ENCODE data around the gene CNTFR. TPM values are rescaled to one million over a fixed set of nuclear protein-coding genes. Genes with fewer than 3 reads are reported as not detected.

The CNTFR gene
- total RNA-seq, 1 donor from 2014 or later, result not detected

DNA sequence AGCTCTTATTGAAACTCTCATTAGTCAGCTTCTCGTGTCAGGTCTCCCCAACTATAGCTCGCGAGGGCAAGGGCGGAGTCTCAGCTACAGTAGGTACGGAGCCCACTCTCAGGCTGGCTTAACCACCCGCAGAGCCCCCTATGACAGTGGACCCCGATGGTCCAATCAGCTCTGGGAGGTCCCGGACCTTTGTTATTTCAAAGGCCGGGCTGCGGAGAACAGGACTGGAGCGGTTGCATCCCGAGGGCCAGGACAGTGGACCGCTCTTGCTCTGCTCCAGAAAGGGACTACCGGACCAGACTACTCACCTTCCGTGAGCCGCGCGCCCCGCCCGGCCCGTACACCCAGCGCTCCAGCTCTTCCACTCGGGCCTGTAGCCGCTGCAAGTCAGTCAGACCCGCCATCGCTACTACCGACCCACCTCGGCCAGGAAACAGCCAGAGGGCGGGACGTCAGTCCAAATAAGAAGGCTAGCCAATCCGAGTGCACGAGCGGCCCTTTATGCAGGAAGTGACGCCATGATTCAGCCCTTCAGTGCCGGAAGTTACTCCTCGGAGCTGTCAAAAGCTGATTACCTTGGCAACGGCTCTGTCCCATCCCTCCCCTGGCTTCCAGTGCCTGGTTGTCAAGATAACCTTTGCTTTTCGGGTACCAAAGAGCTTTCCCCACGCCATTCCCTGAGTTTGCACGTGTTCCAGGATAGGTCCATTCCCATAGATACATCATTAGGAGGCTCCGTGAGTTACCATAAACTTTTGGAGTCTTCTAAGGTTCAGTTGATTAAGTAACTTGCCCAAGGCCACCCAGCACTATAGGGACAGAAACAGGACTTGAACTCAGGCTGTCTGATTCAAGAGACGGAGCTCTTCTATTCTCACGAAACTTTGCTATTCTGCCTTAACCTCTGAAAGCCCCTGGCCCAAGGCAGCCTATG lies 30.8 kb upstream of the CNTFR start, which contains the start of gene DCTN3:
TSS of gene DCTN3 (minus strand) at position 435 of the 934 bp plus-strand sequence. CDS start at position 404, 31 bp downstream.
- peak; percentile 67 for DNase-seq (ENCODE audit: extremely low read depth, low read depth, low spot score)

DNA sequence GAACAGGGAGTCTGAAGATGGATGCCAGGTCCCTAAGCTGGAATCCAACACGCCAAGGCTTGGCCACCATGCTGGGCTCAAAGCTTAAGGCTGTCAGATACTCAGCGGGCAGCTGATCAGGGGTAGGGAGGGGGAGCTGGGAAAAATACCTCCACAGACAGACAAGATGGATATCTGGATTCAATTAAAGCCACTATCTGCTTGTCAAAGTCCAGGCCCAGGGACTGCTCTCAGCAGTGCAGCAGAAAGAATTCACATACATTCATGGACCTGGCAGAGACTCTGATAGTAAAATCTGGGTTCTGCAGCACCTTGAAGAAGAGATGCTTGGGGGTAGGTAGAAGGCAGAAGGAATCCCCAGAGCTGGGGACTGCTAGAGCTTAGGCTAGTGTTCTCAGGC lies 25.6 kb upstream of the CNTFR start:
- DNase-seq (ENCODE audit: extremely low read depth, low read depth, low spot score), result no peak

DNA sequence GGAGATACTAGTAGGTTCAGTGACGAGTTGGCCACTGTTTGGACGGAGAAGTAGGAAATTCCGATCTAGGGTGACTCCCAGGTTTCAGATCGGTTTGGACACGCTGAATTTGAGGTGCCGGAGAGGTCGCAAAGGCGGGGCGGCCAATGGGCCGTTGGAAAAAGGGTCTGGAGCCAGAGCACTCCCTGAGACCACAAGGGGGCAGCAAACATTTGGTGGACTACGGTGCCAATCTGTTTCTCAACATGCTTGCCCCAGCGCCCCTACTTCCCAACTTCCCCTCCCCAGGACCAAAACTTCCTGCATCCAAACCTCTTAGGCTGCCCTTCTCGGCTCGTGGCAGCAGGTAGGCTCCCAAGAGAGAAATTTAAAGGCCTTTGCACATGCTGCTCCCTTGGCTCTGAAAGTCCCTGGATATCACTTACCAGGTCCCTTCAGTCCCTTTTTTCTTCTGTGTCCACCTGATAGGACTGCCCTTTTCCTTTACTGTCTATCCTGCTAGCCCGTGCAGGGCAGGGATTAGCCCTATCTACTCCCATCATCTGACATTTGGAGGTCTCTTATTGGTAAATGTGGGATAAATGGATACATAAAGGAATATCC lies 23.4 kb upstream of the CNTFR start:
- DNase-seq (ENCODE audit: extremely low read depth, low read depth, low spot score), result no peak

DNA sequence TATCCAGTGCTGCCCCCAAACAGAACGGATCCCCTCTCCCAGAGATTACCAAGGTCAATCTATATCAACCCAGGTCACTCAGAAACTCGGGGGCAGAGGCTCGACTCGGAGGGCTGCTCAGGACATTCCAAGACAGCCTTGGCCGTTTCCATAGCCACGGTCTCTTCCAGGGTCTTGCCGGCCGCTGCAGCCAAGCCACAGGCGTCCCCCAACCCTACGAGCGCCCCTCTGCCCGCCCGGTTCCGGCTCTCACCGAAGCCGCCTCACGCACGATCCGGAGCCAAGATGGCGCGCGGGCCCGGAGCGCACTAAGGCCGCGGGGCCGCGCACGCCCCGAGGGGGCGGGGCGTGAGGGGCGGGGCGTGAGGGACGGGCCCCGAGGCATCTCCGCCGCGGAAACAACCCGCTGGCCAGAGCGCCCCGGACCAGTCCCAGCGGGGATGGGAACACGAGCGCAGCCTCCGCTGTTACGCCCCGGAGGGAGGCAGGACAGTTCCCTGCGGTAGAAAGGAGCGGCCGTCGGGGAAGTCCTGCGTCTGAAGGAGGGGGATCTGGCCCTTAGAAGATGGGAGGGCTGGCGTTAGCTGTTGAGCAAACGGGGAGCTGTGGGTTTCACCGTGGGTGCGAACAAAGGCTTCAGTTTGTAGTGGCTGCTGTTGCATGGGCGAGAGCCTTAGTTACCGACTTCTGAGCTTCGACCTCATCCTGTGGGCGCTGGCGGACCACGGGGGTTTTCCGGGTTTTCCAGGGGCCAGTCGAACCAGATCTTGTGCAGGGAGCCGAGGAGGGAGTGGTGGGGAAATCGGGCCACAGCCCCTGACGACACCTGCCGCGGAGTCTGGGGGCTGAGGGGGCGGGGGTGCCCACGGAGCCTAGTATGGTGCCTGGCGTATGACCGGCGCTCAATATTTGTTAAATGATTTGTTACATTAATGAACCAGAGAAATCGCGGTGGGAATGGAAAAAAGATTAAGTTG lies 22.6 kb upstream of the CNTFR start, which contains the start of gene RPP25L:
TSS of gene RPP25L (minus strand) at position 287 of the 977 bp plus-strand sequence. CDS start 801 bp downstream, outside the sequence.
- DNase-seq (ENCODE audit: extremely low read depth, low read depth, low spot score), result no peak

DNA sequence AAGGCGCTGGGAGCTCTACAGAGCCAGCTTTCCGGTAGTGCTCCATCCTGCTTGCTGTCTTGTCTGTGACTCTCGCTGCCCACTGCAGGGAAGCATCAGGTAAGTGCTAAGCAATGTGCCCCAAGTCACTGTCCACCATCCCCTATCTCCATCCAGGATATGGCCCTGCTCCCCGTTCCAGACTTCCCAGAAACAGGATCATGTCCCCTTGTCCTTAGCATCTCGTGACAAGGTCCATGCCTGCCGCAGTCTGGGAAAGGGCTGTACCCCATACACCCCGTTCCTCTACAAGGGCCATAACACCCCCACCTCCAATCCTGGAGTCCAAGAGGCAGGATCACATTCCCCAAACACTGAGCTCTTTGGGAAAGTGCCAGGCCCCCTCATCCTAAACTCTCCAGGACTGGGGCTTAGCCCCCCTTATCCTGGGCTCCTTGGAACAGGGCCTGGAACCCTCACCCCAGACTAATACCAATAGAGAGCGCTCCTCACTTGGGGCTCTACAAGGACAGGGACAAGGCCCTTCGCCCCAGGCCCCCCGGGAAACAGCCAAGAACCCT lies 21.8 kb upstream of the CNTFR start:
- no peak for DNase-seq (ENCODE audit: extremely low read depth, low read depth, low spot score)

DNA sequence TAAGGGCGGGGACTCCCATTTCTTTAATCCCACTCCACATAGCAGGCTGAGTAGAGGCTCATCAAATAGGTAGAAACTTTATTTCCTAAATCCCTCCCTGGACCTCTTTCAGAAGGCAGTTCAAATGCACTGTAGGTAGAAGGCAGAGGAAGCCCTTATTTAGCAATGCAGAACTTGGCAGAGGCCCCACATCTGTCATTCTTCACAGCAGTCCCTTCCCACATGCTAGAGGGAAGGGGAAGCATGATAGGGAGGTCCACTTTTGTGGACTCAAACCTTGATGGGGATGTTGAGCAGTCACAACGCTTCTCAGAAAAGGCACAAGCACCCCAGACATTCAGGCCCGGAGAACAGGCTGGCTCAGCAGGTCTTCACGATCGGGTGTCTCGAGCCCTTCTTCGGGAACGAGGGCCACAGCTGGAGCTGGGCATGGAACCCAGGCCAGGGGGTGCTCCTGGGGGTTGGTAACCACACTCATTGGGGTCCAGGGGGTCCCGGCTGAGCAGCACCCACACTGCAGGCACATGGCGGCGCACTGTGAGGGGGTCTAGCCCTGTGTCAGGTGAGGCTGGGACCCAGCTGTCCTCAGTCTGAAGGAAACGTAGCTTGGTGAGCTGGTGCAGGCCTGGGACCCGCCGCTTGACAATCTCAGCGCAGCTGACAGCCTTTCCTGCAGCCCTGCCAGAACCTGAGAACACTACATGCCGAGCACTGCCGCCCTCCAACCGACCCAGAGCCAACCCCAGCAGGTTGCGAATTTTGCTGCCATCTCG lies 21.1 kb upstream of the CNTFR start:
- no peak for DNase-seq (ENCODE audit: extremely low read depth, low read depth, low spot score)

DNA sequence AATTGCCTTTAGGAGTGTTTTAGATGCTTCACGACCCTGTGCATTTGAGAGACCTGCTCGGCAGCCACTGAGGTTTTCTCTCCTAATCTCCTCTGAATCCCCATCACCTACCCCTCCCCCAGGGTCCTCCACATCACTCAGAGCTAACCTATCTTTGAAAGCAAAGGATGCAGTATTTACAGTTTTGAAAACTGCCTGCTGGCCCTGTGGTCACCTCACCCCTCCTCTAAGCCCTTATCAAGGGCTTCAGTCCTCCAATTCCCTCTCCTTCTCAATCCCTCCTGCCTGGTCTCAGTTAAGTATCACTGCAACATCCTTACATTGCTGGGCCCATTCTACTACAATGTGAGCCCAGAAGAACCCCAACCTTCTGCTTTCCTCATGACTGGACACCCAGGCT lies 17.8 kb upstream of the CNTFR start:
- DNase-seq (ENCODE audit: extremely low read depth, low read depth, low spot score), result no peak

DNA sequence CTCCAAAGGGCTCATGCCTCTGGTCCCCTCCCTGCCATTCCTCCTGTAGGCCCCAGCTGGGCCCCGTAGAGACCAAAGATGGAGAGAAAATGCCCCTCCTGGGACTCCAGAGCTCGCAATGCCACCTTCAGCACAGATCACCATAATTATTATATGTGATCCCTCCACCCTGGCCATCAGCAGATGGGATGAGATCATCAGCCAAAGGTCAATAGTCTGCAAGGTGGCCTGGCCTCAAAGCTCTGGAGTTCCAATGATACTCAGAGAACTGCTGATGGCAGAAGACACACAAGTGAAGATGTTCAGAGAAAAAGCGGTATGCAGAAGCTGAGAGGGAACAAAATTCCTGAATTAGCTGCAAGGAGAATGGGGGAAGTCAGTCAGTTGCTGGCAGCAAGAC lies 17.4 kb upstream of the CNTFR start:
- DNase-seq (ENCODE audit: extremely low read depth, low read depth, low spot score), result no peak

DNA sequence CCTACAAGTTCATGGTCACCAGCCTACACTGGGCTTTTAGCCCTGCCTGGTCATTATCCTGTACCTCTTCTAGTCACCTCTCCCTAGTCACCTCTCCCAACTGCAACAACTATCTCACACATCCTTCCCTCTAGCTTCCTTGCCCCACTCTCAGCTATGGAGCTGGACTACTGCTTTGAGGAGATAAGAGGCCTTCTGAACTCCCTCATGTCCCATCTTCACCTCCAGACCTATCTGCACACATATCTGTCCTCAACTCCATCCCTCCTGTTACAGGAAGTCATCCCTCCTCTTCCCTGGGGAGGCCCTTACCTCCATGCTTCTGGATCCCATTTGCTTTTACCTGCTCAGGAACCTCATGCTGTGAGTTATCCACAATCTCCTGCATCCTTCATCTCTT lies 16.7 kb upstream of the CNTFR start:
- DNase-seq (ENCODE audit: extremely low read depth, low read depth, low spot score), result no peak

DNA sequence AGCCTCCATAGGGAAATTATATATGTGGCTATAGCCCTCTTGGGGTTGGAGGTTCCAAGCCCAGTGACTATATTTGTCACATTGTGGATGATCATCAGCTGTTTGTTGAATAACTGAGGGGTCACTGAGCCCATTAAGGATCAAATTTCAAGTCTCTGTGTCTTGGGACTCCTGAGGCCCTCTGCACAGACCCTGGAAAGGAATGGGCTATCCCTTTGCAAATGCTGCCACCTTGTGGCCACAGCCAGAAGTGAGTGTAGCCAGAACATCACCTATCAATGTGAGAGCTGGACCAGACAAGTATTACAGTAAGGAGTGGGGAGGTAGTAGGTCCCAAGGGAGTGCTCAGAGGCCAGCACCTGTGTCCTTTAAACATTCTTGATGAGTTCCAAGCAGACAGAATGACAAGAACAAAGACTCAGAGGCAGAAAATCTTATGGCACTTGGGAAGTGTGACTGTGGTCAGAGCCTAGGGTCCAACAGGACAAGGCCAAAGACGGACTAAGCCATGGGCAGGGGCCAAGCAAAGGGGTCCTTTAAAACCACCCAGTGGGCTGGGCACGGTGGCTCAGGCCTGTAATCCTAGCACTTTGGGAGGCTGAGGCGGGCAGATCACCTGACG lies 14.2 kb upstream of the CNTFR start:
- peak; percentile 31 for DNase-seq (ENCODE audit: extremely low read depth, low read depth, low spot score)

DNA sequence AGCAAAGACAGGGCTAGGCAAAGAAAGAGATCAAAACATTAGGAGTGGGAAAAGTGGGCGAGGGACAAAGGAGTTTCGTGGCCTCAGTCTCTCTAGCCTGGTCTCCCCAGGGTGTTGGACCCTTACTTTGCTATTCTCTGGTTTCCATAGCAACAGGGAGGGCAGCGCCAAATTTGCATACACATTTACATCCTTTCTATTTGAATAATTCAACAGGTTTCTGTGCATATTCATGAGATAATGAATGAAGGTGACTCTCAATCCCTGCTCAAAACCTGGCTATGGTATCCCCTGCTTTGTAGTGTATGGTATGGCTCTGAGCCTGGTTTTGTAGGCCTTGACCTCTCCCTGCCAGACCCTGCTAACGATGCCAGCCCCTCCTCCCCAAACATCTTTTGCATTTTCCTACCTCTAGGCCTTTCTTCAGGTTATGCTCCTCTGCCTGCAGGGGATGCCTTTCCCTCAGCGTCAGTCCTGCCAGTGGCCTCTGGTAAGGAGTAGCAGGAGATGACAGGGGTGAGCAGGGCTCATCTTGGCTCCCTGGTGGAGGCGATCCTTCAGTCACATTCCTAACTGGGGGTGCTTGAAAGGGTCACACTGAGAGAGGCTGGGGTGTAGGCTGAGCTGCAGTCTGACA lies 12.5 kb upstream of the CNTFR start:
- DNase-seq (ENCODE audit: extremely low read depth, low read depth, low spot score), result no peak

DNA sequence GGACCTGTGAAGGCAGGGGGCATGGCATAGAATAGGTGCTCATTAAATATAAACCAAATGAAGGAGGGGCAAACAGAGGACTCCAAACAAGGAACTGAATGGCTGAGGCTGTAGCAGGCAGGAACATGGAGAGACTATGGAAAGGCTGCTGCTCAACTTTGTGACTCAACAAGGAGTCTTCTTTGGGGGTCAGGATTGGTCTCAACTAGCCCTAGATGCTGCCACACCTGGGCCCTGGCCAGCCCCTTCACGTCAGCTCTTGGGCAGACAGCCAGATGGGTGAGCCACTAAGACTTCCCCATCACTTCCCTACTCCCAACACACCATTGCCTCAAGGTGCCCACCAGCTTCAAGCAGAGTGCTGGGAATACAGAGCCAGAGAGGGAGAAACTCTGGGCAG lies 11.4 kb upstream of the CNTFR start:
- no peak for DNase-seq (ENCODE audit: extremely low read depth, low read depth, low spot score)

DNA sequence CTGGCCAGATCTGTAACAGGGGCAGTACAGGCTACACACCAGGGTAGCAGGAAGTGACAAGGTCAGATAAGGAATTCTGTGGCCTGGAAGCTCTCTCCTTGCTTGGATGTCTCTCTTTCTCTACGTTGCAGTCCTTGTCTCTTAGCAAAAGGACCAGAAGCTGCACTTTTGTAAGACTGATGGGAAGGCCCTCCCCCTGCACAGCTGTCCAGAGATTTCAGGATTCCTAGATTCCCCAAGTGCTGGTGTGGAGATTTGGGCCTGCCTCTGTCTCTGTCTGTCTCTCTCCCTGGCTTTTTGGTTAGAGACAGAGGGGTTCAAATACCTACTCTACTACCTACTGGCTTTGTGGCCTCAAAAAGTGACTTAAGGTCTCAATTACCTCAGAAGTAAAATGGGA lies 10.0 kb upstream of the CNTFR start:
- no peak for DNase-seq (ENCODE audit: extremely low read depth, low read depth, low spot score)

DNA sequence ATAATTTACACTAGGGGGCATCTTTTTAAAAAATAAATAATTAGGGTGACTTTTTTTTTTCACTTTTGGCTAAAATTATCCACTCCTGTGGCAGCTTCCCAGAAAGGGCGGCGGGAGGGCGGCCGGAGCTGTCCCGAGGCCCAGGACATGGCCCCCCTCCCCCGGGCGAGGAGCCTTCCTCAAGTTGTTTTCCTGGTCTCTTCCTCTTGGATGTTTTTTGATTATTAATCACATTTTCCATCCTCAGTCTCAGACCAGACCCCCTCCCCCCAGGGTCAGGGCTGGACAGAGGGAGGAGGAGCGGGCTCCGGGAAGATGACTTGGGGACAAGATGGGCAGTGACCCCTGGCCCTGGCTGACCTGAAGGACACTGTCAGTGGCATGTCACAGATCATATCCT lies 4.7 kb upstream of the CNTFR start:
- DNase-seq (ENCODE audit: extremely low read depth, low read depth, low spot score), result no peak

DNA sequence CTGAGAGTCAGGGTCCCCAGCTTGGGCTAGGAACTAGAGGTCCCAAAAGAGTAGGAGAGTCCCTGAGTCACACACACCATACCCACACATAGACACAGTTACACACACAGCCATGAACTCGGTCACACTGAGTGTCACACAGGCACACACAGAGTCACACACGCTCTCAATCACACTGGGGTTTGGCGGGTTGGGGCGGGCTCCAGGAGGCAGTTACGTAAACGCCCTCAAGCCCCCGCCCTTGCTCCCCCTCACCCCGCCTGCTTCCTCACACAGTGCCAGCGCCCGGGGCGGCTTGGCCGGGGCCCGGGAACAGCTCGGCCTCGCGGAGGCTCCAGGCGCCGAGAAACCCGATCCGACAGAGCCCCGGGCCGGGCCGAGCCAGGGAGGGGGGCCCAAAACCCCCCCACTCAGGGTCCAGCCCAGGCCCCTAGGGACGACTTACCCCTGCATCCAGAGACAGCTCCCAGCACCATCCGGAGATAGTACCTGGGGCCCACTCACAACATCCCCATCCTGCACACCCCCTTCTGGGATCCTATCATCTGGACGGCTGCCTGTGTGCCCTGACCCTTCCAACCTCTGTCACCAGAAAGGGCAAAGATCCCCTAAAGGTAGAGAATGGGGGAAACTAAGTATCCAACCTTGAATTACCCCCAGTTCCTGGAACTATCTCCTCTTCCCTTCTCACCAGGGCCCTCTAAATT lies 3.5 kb upstream of the CNTFR start:
- DNase-seq (ENCODE audit: extremely low read depth, low read depth, low spot score), result no peak

DNA sequence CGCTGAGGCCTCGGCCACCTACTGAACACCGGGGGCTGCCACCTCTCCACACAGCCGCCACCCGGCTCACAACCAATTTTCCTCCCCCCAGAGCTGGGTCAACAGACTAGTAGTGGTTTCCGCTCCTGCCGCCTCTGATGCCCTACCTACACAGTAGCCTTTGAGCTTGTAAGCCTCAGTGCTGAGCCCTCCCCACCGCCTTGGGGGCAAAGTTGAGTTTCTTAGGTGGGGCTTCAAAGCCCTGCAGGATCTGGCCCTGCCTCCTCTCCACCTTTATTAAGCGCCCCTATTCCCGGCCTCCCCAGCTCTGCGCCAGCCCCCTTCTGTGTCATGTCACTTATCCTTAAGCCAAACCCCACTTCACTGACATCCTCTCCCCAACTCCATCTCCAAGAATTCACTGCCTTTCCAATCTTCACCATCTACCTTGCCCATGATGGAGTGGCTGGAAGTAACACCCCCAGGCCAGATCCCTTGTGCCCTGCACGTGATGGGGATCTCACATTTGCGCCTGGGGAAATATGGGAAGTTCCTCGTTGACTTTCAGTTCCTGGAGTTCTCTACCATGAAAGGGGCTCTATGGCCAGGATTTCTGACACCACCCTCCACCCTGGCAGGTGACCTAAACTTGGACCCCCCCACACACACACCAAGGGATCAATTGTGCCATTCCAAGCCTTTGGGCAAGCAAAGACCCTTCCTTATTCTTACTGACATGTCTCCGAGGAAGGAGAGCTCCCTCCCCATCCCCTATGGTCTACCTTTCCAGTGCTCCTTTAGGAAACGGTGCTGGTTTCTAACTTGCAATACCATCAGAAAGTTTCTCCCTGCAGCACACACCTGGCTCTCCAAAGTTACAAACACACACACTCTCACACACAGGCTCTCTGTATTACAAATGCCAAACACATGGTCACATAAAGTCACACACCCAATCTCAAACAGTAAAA lies 2.7 kb upstream of the CNTFR start:
- DNase-seq (ENCODE audit: extremely low read depth, low read depth, low spot score), result no peak

DNA sequence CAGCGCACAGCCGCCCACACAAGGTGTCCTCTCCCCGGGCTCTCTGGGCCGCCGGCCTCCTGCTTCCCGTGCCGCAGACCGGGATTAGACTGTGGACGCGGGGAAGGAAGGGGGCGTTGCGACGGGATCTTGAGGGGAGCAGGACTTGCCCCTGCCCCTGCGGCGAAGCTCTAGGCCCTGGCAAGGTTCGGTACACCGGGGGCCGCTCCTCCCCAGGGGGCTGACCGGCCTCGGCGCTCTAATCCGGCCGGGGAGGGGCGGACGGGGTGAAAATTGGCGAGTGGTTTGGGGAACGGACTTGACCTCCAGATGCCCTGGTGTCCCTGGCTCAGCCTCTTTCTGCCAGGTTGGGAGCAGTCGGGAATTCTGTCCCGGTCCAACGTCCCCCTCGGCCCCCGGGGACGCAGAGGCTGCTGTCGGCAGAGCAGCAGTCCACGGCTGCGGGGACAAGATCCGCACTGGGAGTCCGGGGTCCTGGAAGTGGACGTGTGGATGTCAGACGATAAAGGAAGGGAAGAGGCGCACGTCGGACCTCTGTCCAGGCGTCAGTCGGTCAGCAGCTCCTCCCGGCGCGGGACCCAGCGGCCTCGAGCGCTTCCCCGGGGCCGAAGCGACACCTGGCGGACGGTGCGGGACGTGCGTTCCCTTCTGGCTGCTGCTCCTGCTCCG lies 1.9 kb upstream of the CNTFR start:
- no peak for DNase-seq (ENCODE audit: extremely low read depth, low read depth, low spot score)
